ENCODE data around the gene OSGEP. TPM values are rescaled to one million over a fixed set of nuclear protein-coding genes. Genes with fewer than 3 reads are reported as not detected.
"Not testable (repeated sequence)": the region's sequence is repeated elsewhere in the genome, so short reads cannot be mapped to it uniquely, and the experiment has no call there.

Gene OSGEP
- total RNA-seq, 1 donor from 2014 or later, result 46.1 TPM

DNA sequence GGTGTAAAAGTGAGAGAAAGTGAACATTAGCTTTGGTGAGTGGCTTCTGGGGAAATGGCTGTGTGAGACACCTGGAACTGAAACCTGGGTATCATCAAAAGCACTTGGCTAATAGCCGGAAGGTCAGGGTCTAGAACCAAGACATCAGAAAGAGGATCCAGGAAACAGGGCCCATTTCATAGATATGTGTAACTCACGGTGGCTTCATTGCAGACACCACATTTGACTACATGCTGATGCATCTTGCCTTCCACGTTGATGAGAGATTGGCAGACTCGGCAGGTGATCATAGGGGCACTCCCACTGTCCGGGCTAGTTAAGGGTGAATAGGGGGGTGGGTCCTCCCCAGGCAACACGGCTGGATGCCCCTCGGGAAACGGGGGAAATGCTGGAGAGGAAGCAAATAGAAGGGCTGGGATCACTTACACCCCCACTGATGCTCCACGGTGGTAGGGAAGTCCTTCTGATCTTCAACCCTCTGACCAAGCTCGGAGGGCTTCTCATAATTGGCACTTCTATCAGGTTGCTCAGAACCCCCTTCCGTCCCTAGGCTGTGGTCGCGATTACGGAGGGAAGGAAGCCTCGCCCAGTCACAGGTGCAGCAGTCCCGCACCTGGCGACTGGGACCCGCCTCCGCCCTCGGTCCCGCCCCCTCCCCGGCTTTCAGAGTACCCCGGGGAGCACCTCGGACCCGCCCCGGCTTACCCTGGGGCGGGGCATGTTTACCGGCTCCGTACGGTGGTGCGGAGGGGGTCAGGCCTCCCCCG, 6.0 kb upstream of the OSGEP start:
- peaks cover 32% of the 10 kb centered on the region for H3K36me3 Mint-ChIP-seq (ENCODE audit: low read depth, unreplicated experiment)
- no peak for DNase-seq (ENCODE audit: low spot score)
- TF ChIP-seq, protein P1, sequence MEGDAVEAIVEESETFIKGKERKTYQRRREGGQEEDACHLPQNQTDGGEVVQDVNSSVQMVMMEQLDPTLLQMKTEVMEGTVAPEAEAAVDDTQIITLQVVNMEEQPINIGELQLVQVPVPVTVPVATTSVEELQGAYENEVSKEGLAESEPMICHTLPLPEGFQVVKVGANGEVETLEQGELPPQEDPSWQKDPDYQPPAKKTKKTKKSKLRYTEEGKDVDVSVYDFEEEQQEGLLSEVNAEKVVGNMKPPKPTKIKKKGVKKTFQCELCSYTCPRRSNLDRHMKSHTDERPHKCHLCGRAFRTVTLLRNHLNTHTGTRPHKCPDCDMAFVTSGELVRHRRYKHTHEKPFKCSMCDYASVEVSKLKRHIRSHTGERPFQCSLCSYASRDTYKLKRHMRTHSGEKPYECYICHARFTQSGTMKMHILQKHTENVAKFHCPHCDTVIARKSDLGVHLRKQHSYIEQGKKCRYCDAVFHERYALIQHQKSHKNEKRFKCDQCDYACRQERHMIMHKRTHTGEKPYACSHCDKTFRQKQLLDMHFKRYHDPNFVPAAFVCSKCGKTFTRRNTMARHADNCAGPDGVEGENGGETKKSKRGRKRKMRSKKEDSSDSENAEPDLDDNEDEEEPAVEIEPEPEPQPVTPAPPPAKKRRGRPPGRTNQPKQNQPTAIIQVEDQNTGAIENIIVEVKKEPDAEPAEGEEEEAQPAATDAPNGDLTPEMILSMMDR (IDR thresholded peaks at IDR 0.05; ENCODE audit: unreplicated experiment), result no peak
- H3K27me3 Mint-ChIP-seq (ENCODE audit: unreplicated experiment), result peaks cover 15% of the 10 kb centered on the region
- H3K9me3 Mint-ChIP-seq (ENCODE audit: unreplicated experiment), result no peaks in the 10 kb centered on the region
- peaks cover 22% of the 10 kb centered on the region for H3K4me1 Mint-ChIP-seq (ENCODE audit: unreplicated experiment)
- H3K27ac Mint-ChIP-seq (ENCODE audit: unreplicated experiment), result peak overlapping the region; percentile 74
- H3K4me3 Mint-ChIP-seq (ENCODE audit: unreplicated experiment), result peak overlapping the region; percentile 96

DNA sequence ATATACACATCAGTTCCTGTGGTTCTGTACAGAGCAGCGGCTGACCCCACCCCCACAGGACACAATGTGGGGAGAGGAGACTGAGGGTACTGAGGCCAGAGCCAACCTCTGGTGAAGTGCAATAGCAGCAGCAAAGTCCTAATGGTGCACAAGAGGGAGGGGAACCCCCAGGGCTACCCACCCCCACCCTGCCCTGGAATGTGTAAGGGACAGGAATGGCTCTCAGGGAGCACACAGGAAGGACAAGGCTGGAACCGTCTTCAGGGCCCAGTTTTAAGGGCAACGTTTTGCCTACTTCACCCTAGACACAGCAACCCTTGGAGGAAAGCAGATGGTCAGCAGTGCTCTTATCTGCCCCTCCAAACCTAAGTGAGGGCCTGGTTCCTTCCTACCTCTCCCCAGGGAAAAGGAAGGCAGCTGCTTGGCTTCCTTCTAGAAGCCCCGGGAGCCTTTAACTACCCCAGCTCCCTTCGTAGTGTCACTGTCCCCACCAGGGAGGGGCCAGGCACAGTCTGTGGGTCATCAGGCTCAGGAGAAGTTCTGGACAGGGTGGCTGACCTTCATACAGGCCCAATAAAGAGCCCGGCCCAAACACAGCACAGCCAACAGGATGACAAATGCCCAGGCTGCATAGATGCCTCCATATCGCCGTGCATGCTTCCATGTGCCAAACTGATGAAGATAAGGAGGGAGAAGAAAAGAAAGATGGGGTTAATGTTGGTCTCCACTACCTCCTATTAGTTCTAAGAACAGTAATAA, 3.6 kb upstream of the OSGEP start:
- no peak overlapping the region for H3K27ac Mint-ChIP-seq (ENCODE audit: unreplicated experiment)
- H3K27me3 Mint-ChIP-seq (ENCODE audit: unreplicated experiment), result peaks cover 15% of the 10 kb centered on the region

DNA sequence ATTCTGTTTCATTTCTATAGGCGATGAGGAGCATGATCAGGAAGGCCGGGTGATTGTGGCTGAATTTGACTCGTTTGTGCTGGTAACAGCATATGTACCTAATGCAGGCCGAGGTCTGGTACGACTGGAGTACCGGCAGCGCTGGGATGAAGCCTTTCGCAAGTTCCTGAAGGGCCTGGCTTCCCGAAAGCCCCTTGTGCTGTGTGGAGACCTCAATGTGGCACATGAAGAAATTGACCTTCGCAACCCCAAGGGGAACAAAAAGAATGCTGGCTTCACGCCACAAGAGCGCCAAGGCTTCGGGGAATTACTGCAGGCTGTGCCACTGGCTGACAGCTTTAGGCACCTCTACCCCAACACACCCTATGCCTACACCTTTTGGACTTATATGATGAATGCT, 2.4 kb upstream of the OSGEP start:
- TF ChIP-seq, protein P1 (IDR thresholded peaks at IDR 0.05; ENCODE audit: unreplicated experiment), result no peak
- Mint-ChIP-seq H3K4me3 (ENCODE audit: unreplicated experiment) (peak overlapping the region; percentile 66), H3K4me1 (ENCODE audit: unreplicated experiment) (peaks cover 21% of the 10 kb centered on the region), H3K9me3 (ENCODE audit: unreplicated experiment) (no peaks in the 10 kb centered on the region), H3K36me3 (ENCODE audit: low read depth, unreplicated experiment) (peaks cover 33% of the 10 kb centered on the region), H3K27ac (ENCODE audit: unreplicated experiment) (no peak overlapping the region), H3K27me3 (ENCODE audit: unreplicated experiment) (peaks cover 15% of the 10 kb centered on the region)
- DNase-seq (ENCODE audit: low spot score), result no peak

More for the DNA sequence above, 3.6 kb upstream of the OSGEP start:
- H3K4me1 Mint-ChIP-seq (ENCODE audit: unreplicated experiment), result peaks cover 22% of the 10 kb centered on the region
- DNase-seq (ENCODE audit: low spot score), result no peak
- no peaks in the 10 kb centered on the region for H3K9me3 Mint-ChIP-seq (ENCODE audit: unreplicated experiment)
- H3K4me3 Mint-ChIP-seq (ENCODE audit: unreplicated experiment), result no peak overlapping the region
- TF ChIP-seq, protein P1 (IDR thresholded peaks at IDR 0.05; ENCODE audit: unreplicated experiment), result no peak
- H3K36me3 Mint-ChIP-seq (ENCODE audit: low read depth, unreplicated experiment), result peaks cover 32% of the 10 kb centered on the region

DNA sequence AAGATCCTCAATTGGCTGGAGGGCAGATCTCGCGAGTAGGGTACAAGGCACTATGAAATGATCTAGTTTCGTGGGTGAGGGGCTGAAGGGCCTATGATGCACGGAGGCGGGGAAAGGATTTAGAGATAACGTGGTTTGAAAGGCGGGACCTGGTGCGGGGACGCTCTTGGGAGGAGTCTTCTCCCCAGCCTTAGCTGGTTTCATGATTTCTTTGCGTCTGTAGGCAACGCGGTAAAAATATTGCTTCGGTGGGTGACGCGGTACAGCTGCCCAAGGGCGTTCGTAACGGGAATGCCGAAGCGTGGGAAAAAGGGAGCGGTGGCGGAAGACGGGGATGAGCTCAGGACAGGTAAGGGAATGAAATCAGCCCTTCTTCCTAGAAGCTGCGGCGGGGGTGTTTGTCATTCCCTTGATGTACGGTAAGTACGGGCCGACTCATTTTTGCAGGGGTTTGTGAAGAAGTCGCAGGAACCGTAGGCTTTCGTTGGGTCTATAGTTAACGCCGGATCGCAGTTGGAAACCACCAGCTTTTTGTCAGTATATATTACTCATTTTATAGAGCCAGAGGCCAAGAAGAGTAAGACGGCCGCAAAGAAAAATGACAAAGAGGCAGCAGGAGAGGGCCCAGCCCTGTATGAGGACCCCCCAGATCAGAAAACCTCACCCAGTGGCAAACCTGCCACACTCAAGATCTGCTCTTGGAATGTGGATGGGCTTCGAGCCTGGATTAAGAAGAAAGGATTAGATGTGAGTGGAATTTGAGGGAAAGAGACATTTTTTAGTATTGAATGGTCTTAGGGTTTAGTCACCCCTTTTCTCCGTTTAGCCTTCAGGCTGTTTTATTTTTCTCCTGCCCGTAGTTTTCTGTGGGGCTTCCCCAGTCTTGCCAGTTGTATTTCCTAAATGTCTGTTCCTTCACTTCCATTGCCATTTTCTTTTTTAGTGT, 1.0 kb upstream of the OSGEP start:
- Mint-ChIP-seq H3K9me3 (ENCODE audit: unreplicated experiment) (no peaks in the 10 kb centered on the region), H3K4me1 (ENCODE audit: unreplicated experiment) (peaks cover 13% of the 10 kb centered on the region), H3K27ac (ENCODE audit: unreplicated experiment) (no peak overlapping the region), H3K27me3 (ENCODE audit: unreplicated experiment) (peaks cover 8% of the 10 kb centered on the region), H3K36me3 (ENCODE audit: low read depth, unreplicated experiment) (peaks cover 28% of the 10 kb centered on the region), H3K4me3 (ENCODE audit: unreplicated experiment) (no peak overlapping the region)
- DNase-seq (ENCODE audit: low spot score), result no peak
- TF ChIP-seq, protein P1 (IDR thresholded peaks at IDR 0.05; ENCODE audit: unreplicated experiment), result no peak

DNA sequence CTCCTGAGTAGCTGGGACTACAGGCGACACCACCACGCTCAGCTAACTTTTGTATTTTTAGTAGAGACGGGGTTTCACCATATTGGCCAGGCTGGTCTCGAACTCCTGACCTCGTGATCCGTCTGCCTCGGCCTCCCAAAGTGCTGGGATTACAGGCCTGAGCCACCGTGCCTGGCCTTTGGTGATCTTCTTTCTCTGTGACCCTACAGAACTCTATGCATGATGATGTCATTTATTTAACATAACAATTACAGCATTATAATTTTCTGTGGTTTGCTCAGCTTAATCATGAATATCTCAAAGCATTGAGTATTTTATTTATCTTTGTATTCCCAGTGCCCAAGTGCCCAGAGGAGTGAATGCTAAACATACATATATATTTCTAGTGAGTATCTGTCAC, 1.8 kb downstream of the OSGEP start:
- not testable (repeated sequence) for H3K27me3 Mint-ChIP-seq (ENCODE audit: unreplicated experiment); DNase-seq (ENCODE audit: low spot score); H3K4me1 Mint-ChIP-seq (ENCODE audit: unreplicated experiment); H3K9me3 Mint-ChIP-seq (ENCODE audit: unreplicated experiment)
- Mint-ChIP-seq H3K27ac (ENCODE audit: unreplicated experiment) (peak overlapping the region; percentile 39), H3K4me3 (ENCODE audit: unreplicated experiment) (peak overlapping the region; percentile 73), H3K36me3 (ENCODE audit: low read depth, unreplicated experiment) (peaks cover 32% of the 10 kb centered on the region)
